ENCODE data around the gene APOA5.

The APOA5 gene

DNA sequence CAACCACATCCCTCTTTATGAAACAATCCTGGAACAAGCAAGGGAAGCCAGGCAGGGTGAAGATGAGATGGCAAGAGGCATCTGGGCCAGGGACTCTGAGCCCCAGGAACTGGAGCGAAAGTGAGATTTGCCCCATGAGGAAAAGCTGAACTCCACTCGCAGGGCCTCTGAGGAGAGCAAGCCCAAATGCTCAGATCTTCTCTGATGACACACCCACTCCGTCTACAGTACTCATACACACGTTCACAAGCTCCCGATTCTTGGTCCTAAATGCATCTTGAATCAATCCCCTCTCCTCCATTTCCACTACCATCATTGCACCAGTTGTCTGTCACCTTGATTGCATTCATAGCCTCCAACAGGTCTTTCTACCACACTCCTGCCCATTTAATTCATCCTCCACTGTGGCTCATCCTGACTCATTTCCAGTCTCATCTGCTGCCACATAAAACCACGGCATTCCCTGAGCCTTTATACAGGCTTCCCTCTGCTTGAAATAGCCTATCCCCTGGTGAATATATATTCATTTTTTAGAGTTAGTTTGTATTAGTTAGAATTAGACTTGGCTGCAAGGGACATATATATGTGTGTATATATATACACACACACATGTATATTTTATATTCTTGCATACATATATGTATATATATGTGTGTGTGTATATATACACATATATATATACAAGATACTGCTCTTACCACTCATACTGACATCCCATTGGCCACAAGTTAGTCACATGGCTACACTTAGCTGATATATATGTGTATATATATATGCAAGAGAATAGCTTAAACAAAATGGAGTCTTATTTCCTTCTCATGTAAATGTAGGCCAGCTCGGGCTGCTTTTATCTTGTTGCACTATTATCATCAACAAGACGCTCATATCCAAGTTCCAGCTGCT, 1.4 kb upstream of the APOA5 start:
- H3K36me3 Mint-ChIP-seq (ENCODE audit: low read depth) = no peaks in the 10 kb centered on the region
- DNase-seq (no peak), ATAC-seq (no peak)
- H3K9me3 Mint-ChIP-seq = no peaks in the 10 kb centered on the region
- H3K4me1 Mint-ChIP-seq = peaks cover 13% of the 10 kb centered on the region
- H3K27ac Mint-ChIP-seq = no peak overlapping the region
- no peak overlapping the region for H3K4me3 Mint-ChIP-seq
- H3K27me3 Mint-ChIP-seq = peaks cover 2% of the 10 kb centered on the region

- no peaks in the 10 kb centered on the region for H3K9me3 Mint-ChIP-seq
- H3K4me3 Mint-ChIP-seq = no peak overlapping the region
- peaks cover 2% of the 10 kb centered on the region for H3K27me3 Mint-ChIP-seq
- ATAC-seq = no peak
- H3K36me3 Mint-ChIP-seq (ENCODE audit: low read depth) = no peaks in the 10 kb centered on the region
- no peak for DNase-seq
- peaks cover 16% of the 10 kb centered on the region for H3K4me1 Mint-ChIP-seq
- no peak overlapping the region for H3K27ac Mint-ChIP-seq
Observed at GRCh38 chr11:116792144-116792868, 627 bp upstream of the APOA5 start.

- DNase-seq (peak; percentile 87), ATAC-seq (peak; percentile 58)
- H3K27ac Mint-ChIP-seq = no peak overlapping the region
- H3K36me3 Mint-ChIP-seq (ENCODE audit: low read depth) = peaks cover 11% of the 10 kb centered on the region
- H3K4me1 Mint-ChIP-seq = peaks cover 27% of the 10 kb centered on the region
- peaks cover 2% of the 10 kb centered on the region for H3K27me3 Mint-ChIP-seq
- H3K9me3 Mint-ChIP-seq = no peaks in the 10 kb centered on the region
- H3K4me3 Mint-ChIP-seq = no peak overlapping the region
Observed at GRCh38 chr11:116791002-116791812, 472 bp downstream of the APOA5 start.

DNA sequence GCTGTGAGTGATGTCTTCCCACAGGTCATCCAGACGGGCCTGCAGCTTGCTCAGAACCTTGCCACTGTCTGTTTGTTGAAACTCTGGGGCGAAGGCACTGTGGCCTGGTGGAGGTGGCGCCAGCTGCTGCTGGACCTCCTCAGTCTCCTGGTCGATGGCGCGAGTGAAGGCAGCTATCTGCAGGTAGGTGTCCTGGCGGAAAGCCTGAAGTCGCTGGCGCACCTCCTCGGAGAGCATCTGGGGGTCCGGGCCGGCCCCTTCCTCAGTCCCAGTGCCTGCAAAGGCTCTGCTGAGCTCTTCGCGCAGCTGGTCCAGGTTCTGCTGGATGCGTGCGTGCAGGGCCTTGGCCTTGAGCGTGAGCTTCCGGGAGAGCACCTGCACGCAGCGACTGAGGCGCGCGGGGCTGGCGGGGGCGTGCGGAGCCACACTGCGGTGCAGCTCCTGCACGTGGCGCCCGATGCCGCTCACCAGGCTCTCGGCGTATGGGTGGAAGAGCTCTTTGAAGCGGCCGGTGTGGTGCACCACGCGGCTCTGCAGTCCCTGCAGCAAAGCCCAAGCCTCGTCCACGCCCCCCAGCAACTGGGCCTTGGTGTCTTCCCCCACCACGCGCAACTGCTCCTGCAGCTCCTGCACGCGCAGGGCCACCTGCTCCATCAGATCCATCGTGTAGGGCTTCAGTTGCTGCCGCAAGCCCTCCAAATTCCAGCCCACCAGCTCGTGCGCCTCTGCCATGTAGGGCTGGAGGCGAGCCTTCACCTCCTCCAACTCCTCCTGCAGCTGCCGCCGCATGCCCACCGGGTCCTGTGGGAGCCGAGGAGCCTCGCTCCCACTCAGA, 1.3 kb downstream of the APOA5 start:
- peaks cover 35% of the 10 kb centered on the region for H3K4me1 Mint-ChIP-seq
- H3K27ac Mint-ChIP-seq = no peak overlapping the region
- DNase-seq (no peak), ATAC-seq (no peak)
- peaks cover 18% of the 10 kb centered on the region for H3K36me3 Mint-ChIP-seq (ENCODE audit: low read depth)
- H3K9me3 Mint-ChIP-seq = no peaks in the 10 kb centered on the region
- no peak overlapping the region for H3K4me3 Mint-ChIP-seq
- H3K27me3 Mint-ChIP-seq = peaks cover 2% of the 10 kb centered on the region

GRCh38 chr11:116788975-116789374, 2.7 kb downstream of the APOA5 start:
- peaks cover 32% of the 10 kb centered on the region for H3K36me3 Mint-ChIP-seq (ENCODE audit: low read depth)
- no peak overlapping the region for H3K27ac Mint-ChIP-seq
- ATAC-seq (no peak), DNase-seq (no peak)
- no peaks in the 10 kb centered on the region for H3K9me3 Mint-ChIP-seq
- H3K4me1 Mint-ChIP-seq = peaks cover 47% of the 10 kb centered on the region
- peaks cover 2% of the 10 kb centered on the region for H3K27me3 Mint-ChIP-seq
- no peak overlapping the region for H3K4me3 Mint-ChIP-seq

GRCh38 chr11:116788534-116788933, 3.1 kb downstream of the APOA5 start:
- Mint-ChIP-seq H3K36me3 (ENCODE audit: low read depth) (peaks cover 34% of the 10 kb centered on the region), H3K9me3 (no peaks in the 10 kb centered on the region), H3K4me1 (peaks cover 50% of the 10 kb centered on the region), H3K27ac (peak overlapping the region; percentile 91), H3K27me3 (peaks cover 2% of the 10 kb centered on the region), H3K4me3 (peak overlapping the region; percentile 91)
- no peak for DNase-seq
- ATAC-seq = no peak

DNA sequence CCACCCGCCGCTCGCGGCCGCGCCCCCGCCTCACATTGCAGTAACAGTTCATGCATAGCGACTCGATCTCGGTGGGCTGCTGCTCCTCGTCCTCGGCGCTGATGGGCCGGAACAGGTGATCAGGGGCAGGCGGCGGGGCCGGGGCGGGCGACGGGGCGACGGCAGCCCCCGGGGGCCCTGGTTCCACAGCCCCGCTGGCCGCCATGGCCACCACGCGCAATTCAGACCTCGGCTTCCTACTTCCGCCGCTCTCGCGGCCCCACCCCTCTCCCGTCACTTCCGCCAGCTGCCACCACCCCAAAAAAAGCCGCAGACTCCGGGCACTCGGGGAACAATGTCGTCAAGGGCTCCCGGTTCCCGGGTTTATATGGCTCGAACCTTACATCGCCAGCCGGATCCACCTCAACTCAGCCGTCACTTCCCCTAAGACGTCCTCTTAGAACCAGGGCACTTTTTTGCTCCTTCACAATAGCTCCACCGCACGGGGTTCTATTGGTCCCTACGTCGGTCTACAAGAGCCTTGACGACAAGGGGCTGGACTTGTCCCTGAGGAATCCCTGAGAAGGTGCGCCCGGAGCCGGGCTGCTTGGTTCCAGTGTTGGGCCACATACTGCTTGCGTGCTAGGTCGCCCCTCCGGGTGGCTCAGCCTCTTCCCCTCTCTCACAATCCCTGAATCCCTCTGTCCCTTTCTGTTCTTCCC, 3.7 kb downstream of the APOA5 start, which contains the start of gene ZPR1:
TSS of gene ZPR1 (minus strand) at position 238 of the 701 bp plus-strand sequence. CDS start at position 205, 33 bp downstream.
- Mint-ChIP-seq H3K27ac (peak within 1 kb of the TSS; percentile 91), H3K4me1 (peaks cover 56% of the 10 kb centered on the region)
- peak; percentile 82 for ATAC-seq

GRCh38 chr11:116787436-116787785, 4.3 kb downstream of the APOA5 start:
- Mint-ChIP-seq H3K27me3 (peaks cover 2% of the 10 kb centered on the region), H3K4me1 (peaks cover 59% of the 10 kb centered on the region), H3K36me3 (ENCODE audit: low read depth) (peaks cover 45% of the 10 kb centered on the region), H3K4me3 (peak overlapping the region; percentile 91), H3K27ac (peak overlapping the region; percentile 77), H3K9me3 (no peaks in the 10 kb centered on the region)
- ATAC-seq (no peak), DNase-seq (no peak)

More for the DNA sequence above, 3.7 kb downstream of the APOA5 start, which contains the start of gene ZPR1:
- peak; percentile 89 for DNase-seq
- no peaks in the 10 kb centered on the region for H3K9me3 Mint-ChIP-seq
- H3K36me3 Mint-ChIP-seq (ENCODE audit: low read depth) = peaks cover 40% of the 10 kb centered on the region
- peak within 1 kb of the TSS; percentile 91 for H3K4me3 Mint-ChIP-seq
- H3K27me3 Mint-ChIP-seq = peaks cover 2% of the 10 kb centered on the region

DNA sequence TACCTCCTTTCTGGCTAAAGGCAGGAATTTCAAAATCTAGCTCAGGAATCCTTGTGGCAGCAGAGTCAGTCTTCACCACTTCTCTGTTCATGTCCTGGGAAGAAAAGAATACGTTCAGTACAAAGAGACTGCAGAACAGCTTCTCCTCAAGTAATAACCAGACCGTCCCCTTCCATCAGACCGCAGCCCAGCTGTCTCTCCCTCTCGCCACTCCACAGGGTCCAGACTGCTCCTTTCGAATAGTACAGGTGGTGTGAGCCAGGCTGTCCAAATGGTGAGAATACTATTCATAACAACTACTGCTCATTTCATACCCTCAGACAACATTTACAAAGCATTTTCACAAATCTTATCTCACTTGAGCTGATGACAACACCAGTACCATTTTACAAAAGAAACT, 4.7 kb downstream of the APOA5 start:
- Mint-ChIP-seq H3K36me3 (ENCODE audit: low read depth) (peaks cover 50% of the 10 kb centered on the region), H3K9me3 (no peaks in the 10 kb centered on the region), H3K27ac (peak overlapping the region; percentile 77), H3K4me3 (peak overlapping the region; percentile 91), H3K27me3 (peaks cover 2% of the 10 kb centered on the region), H3K4me1 (peaks cover 60% of the 10 kb centered on the region)
- DNase-seq = no peak
- ATAC-seq = no peak

DNA sequence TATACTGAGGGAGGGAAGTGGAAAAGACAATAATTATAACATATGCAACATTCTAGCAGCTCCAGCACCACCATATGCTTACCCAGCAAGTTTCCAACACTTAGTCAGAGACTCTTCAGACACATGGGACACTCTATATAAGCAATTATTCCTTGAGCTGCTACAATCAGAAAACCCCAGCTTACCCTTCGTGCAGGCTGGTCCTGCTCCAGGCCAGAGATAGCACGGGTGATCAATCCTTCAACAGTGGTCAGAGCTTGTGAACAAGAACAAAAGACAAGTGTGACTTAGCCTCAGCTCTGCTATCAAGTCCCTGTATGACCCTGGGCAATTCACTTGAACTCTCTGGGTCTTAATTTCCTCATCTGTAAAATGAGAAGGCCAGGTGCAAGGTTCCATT, 5.4 kb downstream of the APOA5 start:
- Mint-ChIP-seq H3K9me3 (no peaks in the 10 kb centered on the region), H3K36me3 (ENCODE audit: low read depth) (peaks cover 53% of the 10 kb centered on the region), H3K4me3 (peak overlapping the region; percentile 91), H3K27ac (peak overlapping the region; percentile 77), H3K27me3 (peaks cover 2% of the 10 kb centered on the region), H3K4me1 (peaks cover 63% of the 10 kb centered on the region)
- ATAC-seq (no peak), DNase-seq (no peak)

DNA sequence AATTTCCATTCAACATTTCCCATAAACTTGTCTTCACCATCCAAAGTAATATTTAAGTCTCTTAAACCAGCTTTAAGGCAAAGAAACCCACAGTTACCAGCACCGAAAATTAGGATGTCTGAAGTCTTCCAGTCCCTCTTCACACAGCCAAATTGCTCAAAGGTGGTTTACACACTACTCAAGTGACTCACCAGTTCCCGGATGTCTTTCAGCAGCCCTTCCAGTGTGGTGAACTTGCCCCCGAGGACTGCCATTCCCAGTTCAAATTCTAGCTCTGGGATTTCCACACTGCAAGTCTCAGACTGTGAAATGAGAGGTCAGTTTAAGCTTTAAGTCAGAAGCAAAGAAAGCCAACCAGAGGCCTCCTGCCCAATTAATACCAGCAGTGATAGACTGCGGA, 9.0 kb downstream of the APOA5 start:
- peak overlapping the region; percentile 69 for H3K27ac Mint-ChIP-seq
- peak overlapping the region; percentile 26 for H3K4me3 Mint-ChIP-seq
- ATAC-seq = peak; percentile 58
- DNase-seq = no peak
- H3K9me3 Mint-ChIP-seq = no peaks in the 10 kb centered on the region
- H3K4me1 Mint-ChIP-seq = peaks cover 84% of the 10 kb centered on the region
- H3K36me3 Mint-ChIP-seq (ENCODE audit: low read depth) = peaks cover 82% of the 10 kb centered on the region
- H3K27me3 Mint-ChIP-seq = no peaks in the 10 kb centered on the region

GRCh38 chr11:116778556-116778955, 13.1 kb downstream of the APOA5 start:
- H3K4me1 Mint-ChIP-seq = peaks cover 84% of the 10 kb centered on the region
- H3K9me3 Mint-ChIP-seq = no peaks in the 10 kb centered on the region
- H3K36me3 Mint-ChIP-seq (ENCODE audit: low read depth) = peaks cover 68% of the 10 kb centered on the region
- no peak overlapping the region for H3K4me3 Mint-ChIP-seq
- H3K27me3 Mint-ChIP-seq = no peaks in the 10 kb centered on the region
- no peak for DNase-seq
- H3K27ac Mint-ChIP-seq = peak overlapping the region; percentile 70
- ATAC-seq = no peak

DNA sequence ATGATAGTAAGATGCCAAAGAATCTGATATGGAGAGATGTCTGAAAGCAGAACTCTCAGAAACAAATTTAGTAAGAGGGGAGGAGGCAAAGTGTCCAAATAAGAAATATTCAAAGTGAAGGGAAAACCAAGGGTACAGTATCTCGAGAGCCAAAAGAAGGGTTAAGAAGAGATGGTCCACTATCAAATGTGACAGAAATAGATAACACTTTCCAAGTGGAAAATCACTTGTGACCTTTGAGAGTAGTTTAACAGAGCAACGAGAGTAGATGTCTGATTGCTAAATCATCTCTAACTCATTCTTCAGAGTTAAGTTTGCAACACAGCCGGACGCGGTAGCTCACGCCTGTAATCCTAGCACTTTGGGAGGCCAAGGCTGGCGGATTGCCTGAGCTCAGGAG, 14.6 kb downstream of the APOA5 start:
- no peaks in the 10 kb centered on the region for H3K27me3 Mint-ChIP-seq
- H3K4me3 Mint-ChIP-seq = no peak overlapping the region
- peaks cover 73% of the 10 kb centered on the region for H3K4me1 Mint-ChIP-seq
- ATAC-seq = no peak
- H3K27ac Mint-ChIP-seq = peak overlapping the region; percentile 83
- H3K36me3 Mint-ChIP-seq (ENCODE audit: low read depth) = peaks cover 54% of the 10 kb centered on the region
- DNase-seq = no peak
- H3K9me3 Mint-ChIP-seq = no peaks in the 10 kb centered on the region
